ENCODE measurements around the gene RPL18.

Gene RPL18

GRCh38 chr19:48614436-48615230 lies 4.3 kb downstream of the RPL18 start, which contains the start of gene FAM83E:
TSS of gene FAM83E (minus strand) at chr19:48615076. CDS start at chr19:48613372, 1,704 bp downstream.
- no peak for DNase-seq (ENCODE audit: low spot score)

GRCh38 chr19:48613852-48614435 lies 5.0 kb downstream of the RPL18 start:
- DNase-seq (ENCODE audit: low spot score) = no peak

- DNase-seq (ENCODE audit: low spot score) = no peak
Observed at GRCh38 chr19:48613024-48613851, 5.7 kb downstream of the RPL18 start.

- no peak for DNase-seq (ENCODE audit: low spot score)
Observed at GRCh38 chr19:48611872-48612271, 7.1 kb downstream of the RPL18 start.

GRCh38 chr19:48609571-48610108 lies 9.3 kb downstream of the RPL18 start:
- no peak for DNase-seq (ENCODE audit: low spot score)

GRCh38 chr19:48608798-48609263 lies 10.1 kb downstream of the RPL18 start:
- DNase-seq (ENCODE audit: low spot score) = peak; percentile 77

- no peak for DNase-seq (ENCODE audit: low spot score)
Observed at GRCh38 chr19:48607359-48607755, 11.6 kb downstream of the RPL18 start.

- no peak for DNase-seq (ENCODE audit: low spot score)
Observed at GRCh38 chr19:48606463-48607358, 12.3 kb downstream of the RPL18 start, which contains the start of gene SPACA4. TSS of gene SPACA4 (plus strand) at chr19:48606742. CDS start at chr19:48606979, 237 bp downstream.

GRCh38 chr19:48603850-48604249 lies 15.1 kb downstream of the RPL18 start:
- DNase-seq (ENCODE audit: low spot score) = no peak

GRCh38 chr19:48603449-48603848 lies 15.5 kb downstream of the RPL18 start:
- DNase-seq (ENCODE audit: low spot score) = no peak

- DNase-seq (ENCODE audit: low spot score) = no peak
Observed at GRCh38 chr19:48603001-48603400, 16.0 kb downstream of the RPL18 start.

- DNase-seq (ENCODE audit: low spot score) = no peak
Observed at GRCh38 chr19:48600679-48601417, 18.1 kb downstream of the RPL18 start.

- no peak for DNase-seq (ENCODE audit: low spot score)
Observed at GRCh38 chr19:48598996-48599700, 19.8 kb downstream of the RPL18 start.

GRCh38 chr19:48596679-48597465 lies 22.1 kb downstream of the RPL18 start:
- no peak for DNase-seq (ENCODE audit: low spot score)

- DNase-seq (ENCODE audit: low spot score) = no peak
Observed at GRCh38 chr19:48596237-48596636, 22.7 kb downstream of the RPL18 start.

- no peak for DNase-seq (ENCODE audit: low spot score)
Observed at GRCh38 chr19:48595833-48596232, 23.1 kb downstream of the RPL18 start.

- no peak for DNase-seq (ENCODE audit: low spot score)
Observed at GRCh38 chr19:48595171-48595570, 23.8 kb downstream of the RPL18 start.

- no peak for DNase-seq (ENCODE audit: low spot score)
Observed at GRCh38 chr19:48591021-48591420, 28.0 kb downstream of the RPL18 start.
